D341Med (cell line): ENCODE measurements around the gene SLC6A2.
A peak's percentile ranks its signal among the peaks of the same experiment; 100 is the strongest.
"Not testable (repeated sequence)": the region's sequence is repeated elsewhere in the genome, so short reads cannot be mapped to it uniquely, and the experiment has no call there.

ENCODE experiments used
- DNase-seq: peaks from one replicate; pipeline ENCODE4 v3.0.0; 2012; ENCODE audit warnings: low spot score

Gene SLC6A2

DNA sequence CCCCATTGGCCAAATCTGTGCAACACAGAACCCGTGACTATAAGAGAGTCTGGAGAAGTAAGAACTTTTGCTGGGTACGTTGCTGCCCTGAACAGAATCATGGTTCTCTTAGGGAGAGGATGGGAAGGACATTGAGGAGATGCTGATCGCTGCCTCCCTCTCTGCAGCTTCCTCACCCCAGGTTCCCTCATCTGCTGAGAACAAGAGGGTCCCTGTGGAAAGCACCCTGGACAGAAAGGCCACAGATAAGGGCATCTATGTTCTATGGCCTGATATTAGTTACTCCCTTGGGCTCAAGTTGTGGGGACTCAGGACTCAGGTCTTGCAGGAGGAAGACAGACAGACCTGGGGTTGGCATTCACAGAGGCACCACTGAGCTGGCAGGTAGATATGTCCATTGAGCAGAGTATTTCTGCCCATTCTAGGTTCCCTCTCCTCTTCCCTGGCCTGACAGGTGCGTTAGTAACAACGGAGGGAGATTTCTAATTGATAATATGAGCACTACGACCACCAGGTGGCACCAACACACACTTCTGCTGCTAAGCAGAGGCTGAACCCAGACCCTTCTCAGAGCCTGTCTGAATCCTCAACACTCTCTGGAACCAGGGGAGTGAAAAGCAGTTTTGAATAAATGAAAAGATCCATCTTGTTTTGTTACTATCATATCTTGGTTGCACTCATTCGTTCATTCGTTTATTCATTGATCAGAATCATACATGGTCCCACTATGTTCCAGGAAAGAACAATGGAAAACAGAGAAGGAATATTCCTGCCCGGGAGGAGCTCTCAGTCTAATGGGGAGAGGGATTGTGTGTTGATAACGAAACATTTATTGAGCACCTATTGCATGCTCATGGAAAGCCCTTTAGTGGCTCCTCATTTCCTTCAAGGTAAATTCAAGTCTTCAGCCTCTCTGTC is 56.4 kb downstream of the SLC6A2 start:
- peak; percentile 61 for DNase-seq

DNA sequence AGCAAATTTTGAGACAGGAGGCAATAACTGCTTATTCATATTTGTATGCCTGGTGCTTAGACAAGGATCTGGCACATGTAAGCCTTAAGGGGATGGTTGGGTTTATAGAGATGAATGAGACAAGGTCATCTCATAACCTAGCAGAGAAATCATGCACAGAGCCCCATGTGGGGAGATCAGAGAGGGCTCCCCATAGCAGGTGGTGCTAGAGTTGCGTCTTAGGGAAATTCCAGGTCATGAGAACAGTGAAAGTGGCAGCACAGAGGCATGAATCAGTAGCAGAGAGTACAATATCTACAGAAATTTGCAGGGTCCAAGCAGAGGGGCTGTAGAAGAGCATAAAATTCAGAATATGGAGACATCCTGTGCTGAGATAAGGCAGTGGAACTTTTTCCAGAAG is 57.3 kb downstream of the SLC6A2 start:
- no peak for DNase-seq

DNA sequence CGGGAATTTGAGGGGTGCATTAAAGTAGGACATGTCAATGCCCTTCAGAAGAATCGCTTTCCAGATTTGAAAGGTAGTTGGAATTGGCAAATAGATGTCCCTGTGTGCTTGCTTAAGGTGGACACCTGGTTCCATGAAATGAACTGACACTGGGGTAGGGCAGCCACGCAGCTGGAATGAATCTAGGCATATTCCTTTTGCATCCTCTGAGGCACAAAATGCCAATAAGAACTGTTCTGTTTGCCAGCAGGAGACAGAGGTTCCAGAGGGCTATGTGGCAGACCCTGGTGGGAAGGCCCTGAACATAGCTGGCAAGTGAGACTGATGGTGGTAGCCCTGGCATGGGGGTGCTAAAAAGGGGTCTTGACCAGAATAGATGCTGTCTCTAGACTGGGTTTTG is 61.5 kb downstream of the SLC6A2 start:
- DNase-seq = no peak

DNA sequence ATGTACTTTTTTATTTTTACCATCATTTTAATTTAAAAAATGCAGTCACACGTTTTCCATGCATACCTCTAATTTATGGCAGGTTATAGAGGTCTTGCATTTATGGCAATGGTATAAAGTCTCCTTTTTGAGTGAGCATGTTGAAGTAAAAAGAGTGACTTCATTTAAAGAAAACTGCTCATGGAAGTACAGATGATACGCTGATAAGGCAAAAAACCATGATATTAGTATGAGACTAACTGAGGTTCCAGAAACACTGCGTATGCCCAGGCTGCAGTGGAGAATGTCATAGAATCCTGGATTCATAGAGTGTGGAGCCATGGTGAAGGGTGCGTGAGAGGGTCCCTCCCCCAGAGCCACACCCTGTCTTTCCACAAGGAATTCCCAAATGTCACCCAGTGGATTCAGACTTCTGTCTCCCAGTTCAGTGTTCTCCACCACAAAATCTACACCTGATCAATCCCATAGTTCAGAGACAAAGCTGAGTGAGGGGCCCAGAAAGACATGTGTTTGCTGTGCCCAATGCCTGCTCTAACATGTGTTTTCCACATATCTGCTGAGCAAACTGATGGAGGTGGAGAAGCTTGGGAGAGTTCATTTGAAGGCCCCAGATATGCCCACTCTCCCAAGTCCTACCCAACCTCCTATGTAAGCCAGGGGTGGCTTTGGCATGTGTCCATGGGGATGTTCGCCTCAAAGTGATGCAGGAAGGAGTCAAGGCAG is 69.4 kb downstream of the SLC6A2 start:
- no peak for DNase-seq

DNA sequence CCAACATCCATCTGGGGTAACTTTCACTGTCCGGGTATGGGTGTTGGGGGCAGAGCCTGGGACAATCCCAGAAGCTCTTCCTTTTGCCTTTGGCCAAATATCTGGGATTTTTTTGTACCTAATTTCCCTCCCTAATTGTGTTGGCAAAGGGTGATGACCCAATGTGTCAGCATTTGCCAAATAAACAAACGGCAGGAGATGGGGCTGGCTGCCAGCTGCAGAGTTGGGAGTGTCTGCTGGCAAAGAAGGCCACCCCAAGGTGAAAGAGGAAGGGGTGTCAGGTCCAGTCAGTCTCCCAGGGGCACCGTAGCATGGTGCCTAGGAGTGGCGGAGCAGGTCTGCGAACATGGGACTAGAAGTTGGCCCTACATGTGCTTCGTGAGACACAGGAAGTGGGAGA is 73.0 kb downstream of the SLC6A2 start:
- DNase-seq = no peak

DNA sequence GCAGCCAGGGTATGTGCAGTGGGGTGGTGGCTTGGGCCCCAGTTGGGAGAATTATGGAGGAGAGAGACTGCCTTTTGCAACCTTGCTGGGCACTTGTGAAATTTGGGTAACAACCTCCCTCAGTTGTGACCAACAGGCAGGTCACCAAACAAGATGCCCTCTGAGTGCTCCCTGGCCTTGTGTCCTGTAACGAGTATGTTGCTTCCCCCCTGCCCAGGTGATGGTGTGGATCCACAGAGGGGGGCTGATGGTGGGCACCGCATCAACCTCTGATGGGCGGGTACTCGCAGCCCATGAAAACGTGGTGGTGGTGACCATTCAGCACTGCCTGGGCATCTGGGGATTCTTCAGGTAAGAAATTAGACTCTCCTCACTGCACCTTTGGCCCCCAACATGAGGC is 74.3 kb downstream of the SLC6A2 start:
- no peak for DNase-seq

DNA sequence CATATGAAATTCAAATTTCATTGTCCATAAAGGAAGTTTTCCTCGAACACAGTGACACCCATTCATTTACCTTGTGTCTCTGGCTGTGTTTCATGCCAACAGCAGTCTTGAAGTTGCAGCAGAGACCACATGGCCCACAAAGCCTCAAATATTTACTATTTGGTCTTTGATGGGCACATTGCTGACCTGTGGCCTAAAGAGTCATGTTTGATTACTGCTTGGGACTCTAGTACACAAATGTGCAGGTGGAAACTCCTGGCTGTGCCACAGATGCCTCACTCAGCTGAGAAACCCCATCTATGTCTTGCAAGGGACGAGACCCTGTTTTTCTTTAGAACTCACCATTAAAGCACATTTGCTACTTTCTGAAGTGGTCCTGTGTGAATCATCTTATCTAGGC is 76.7 kb downstream of the SLC6A2 start:
- DNase-seq = no peak

DNA sequence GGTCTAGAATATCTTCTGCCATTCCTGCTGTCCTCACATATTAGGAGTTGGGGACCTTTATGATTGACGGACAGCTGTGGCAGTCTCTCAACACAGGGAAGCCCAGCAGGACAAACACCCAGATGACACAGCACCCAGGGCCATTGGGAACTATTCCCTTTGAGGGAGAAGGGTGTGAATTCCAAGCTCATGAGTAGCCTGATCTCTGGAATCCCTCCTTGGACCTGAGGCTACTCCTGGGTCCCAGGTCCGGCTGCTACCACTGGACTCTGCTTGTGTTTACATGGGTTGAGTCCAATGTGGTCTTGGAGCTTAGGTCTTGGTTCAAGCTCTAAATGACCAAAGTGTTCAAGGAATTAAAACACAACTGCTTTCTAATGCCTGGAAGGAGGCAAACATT is 78.9 kb downstream of the SLC6A2 start:
- no peak for DNase-seq

DNA sequence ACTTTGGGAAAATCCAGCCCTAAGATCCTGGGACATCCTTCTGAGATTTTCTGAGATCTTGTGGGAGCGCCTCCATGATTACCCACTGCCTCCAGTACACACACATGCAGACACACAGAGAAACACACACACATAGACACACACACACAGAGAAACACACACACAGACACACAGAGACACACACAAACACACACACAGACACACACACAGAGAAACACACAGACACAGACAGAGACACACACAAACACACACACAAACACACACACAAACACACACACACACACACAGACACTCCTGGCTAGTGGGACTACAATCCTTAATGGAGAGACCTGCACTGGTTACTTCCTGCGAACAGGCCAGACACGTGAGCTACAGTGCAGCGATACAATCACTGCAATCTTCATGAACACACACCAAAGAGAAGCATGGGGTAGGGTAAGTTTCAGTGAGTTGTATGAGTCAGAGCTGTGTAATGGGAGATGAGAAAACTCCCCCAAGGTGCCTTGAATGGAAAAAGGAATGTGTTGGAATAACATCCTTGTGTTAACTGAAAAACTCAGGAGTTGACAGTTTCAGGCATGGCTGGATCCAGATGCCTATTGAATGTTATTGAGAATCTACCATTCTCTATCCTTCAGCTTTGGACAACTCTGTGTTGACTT is 79.5 kb downstream of the SLC6A2 start:
- DNase-seq = no peak

DNA sequence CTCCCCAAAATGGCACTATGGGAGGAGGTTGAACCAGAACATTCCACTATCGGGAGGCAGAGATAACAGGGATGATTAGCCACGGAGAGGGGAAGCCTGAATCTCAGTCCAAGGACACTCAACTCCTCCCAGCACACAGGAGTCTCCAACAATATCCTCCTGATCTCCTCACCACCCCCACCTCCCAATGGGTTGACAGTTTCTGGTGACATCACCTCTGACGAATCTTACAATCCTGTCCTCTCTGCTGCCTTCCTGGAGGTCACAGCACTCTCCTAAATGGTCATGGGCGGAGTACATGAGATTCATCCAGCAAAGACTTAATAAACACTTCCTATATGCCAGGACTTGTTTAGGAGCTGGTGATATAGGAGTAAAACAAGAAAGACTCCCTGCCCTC is 80.9 kb downstream of the SLC6A2 start:
- no peak for DNase-seq

DNA sequence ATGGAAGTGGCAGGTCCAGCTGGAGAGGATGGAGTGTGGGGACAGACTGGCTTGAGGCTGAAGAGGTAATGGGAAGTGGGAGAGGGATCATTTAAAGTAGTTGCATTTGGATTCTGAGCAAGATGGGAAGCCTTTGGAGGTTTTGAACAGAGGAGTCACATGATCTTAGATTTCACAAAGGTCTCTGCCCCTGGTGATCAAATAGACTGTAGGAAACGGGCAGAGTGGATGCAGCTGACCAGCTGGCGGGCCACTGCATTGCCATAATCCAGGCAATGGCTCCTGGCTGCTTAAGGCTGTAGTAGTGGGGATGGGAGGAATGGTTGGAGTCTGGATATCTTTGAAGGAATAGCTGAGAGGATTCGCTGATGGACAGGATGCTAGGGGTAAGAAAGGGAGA is 81.5 kb downstream of the SLC6A2 start:
- no peak for DNase-seq

DNA sequence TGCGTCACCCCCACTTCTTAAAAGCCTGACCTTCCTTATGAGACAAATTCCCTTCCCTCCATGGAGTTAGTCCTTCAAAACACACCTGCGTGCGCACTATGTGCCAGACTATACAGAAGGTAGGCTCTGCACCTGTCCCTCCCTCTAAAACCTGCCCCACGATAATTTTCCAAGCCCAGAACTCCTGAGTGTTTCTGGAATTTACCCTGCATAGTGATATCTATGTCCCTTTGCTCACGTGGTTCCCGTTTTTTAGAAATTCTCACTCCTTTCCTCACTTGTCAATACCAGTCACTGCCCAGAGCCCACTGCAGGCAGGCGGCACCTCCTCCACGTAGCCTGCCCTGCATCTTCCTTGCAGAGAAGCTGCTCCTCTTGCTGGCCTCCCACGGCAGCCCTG is 82.2 kb downstream of the SLC6A2 start:
- DNase-seq = no peak

DNA sequence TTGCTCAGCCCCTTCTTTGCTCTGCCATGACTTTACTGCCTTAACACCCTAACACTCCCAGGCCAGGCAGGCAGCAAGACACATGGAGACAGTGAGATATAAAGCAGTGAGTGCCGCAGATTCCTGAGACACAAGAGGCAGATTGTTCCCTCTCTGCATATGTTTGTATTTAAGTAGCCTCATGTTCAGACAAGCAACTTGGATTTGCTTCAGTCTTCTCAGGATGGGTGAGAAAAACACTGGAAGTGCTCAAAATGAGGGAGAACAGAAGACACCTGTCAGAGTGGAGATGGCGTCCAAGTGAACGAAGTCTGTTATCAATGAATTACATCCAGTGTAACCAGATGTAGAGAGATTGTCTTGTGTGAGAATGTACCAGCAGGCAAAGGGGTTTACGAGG is 90.3 kb downstream of the SLC6A2 start:
- no peak for DNase-seq

DNA sequence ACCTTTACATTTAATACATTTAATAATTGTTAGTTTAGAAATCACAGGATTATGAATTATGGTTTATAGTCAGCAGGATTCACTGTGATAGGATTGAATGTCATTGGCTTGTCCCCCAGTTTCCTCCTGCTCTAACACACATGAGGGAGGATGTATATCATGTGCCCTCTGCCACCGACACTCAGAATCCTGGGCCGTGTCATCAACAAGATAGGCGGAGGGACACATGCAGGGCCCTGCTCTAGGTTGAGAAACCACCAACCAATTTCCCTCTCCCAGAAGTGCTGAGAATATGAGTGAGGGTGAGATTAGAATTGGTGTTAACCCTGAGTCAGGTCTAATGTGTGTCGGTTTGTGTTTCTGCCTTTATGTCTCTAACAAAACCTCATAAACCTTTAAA is 92.0 kb downstream of the SLC6A2 start:
- no peak for DNase-seq

DNA sequence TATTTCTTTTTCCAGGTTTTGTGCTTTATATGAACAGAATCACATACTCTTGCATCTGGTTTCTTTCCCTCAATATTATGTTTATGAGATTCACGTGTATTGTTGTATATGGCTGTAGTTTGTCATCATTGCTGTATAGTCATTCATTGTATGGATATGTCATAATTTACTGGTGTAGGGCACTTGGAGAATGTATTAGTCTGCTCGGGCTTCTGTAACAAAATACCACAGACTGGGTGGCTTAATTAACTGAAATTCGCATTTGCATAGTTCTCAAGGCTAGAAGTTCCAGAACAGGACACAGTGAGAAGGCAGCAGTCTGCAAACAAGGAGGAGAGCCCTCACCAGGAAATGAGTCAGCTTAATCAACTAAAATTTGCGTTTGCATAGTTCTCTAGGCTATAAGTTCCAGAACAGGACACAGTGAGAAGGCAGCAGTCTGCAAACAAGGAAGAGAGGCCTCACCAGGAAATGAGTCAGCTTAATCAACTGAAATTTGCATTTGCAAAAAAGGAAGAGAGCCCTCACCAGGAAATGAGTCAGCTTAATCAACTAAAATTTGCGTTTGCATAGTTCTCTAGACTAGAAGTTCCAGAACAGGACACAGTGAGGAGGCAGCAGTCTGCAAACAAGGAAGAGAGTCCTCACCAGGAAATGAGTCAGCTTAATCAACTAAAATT is 96.8 kb downstream of the SLC6A2 start:
- not testable (repeated sequence) for DNase-seq

DNA sequence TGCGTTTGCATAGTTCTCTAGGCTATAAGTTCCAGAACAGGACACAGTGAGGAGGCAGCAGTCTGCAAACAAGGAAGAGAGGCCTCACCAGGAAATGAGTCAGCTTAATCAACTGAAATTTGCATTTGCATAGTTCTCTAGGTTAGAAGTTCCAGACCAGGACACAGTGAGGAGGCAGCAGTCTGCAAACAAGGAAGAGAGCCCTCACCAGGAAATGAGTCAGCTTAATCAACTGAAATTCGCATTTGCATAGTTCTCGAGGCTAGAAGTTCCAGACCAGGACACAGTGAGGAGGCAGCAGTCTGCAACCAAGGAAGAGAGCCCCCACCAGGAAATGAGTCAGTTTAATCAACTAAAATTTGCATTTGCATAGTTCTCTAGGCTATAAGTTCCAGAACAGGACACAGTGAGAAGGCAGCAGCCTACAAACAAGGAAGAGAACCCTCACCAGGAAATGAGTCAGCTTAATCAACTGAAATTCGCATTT is 97.4 kb downstream of the SLC6A2 start:
- not testable (repeated sequence) for DNase-seq
